Endothelial cell of umbilical vein (primary cell): ENCODE results near the gene FUCA2. TPM values are rescaled to one million over a fixed set of nuclear protein-coding genes. Genes with fewer than 3 reads are reported as not detected.

Experiments used
- BruUV-seq: library from RNA; stranded (reverse); fragments of 400-500 nt; replicated peaks from 2 replicates; lab custom pipeline; 2021; lab: Mats Ljungman, UMichigan
- CTCF ChIA-PET: fragments of 300-600, 350-600 bp; sonication (Branson Sonifier 250); formaldehyde crosslinking; loops from one replicate; lab custom pipeline; 2021; ENCODE audit warnings: antibody characterized with exemption, inconsistent platforms; lab: Charles Lee
- POLR2A ChIA-PET: fragments of 300-600, 350-600 bp; sonication (Branson Sonifier 250); formaldehyde crosslinking; loops from one replicate; lab custom pipeline; 2021; ENCODE audit warnings: antibody characterized with exemption, inconsistent platforms; lab: Charles Lee
- DNase-seq: peaks from one replicate; pipeline ENCODE4 v3.0.0-alpha.2; 2011; ENCODE audit warnings: low read depth, low spot score
- FAIRE-seq: peaks from 2 replicates; lab custom pipeline; 2011; peaks lifted over from hg19 to GRCh38; lab: Jason Lieb, UNC
- H2AFZ ChIP-seq: 2 replicates; pipeline ENCODE4 v1.6.0; 2012; ENCODE audit warnings: low read depth, low read length, control low read depth, inconsistent platforms
- H3K27ac ChIP-seq: 2 replicates; pipeline ENCODE4 v1.5.1; 2011; ENCODE audit warnings: low read depth, mild to moderate bottlenecking, control low read depth, low read length, moderate library complexity; ENCODE audit not compliant: insufficient read depth
- H3K27me3 ChIP-seq, 2 experiments: 2 replicates each; pipeline versions ENCODE4 v1.6.0 to v1.6.1; 2011; ENCODE audit warnings: low read length in 2 of 2, mixed read lengths in 1 of 2; ENCODE audit not compliant: control insufficient read depth in 2 of 2, insufficient read depth in 2 of 2
- H3K36me3 ChIP-seq, 2 experiments: 2 replicates in 1 of 2; 3 replicates in 1 of 2; pipeline ENCODE4 v1.5.1; 2011; ENCODE audit warnings: low read length in 2 of 2, mild to moderate bottlenecking in 1 of 2, moderate library complexity in 1 of 2; ENCODE audit not compliant: control insufficient read depth in 2 of 2, insufficient read depth in 2 of 2; ENCODE audit errors: extremely low read depth in 1 of 2
- H3K4me1 ChIP-seq: 3 replicates; pipeline ENCODE4 v1.5.1; 2011; ENCODE audit warnings: mild to moderate bottlenecking, low read length; ENCODE audit not compliant: control insufficient read depth, insufficient read depth; ENCODE audit errors: extremely low read depth
- H3K4me2 ChIP-seq: 2 replicates; pipeline ENCODE4 v1.6.1; 2011; ENCODE audit warnings: low read length, control low read depth, mixed read lengths; ENCODE audit not compliant: insufficient read depth
- H3K4me3 ChIP-seq, 3 experiments: fragments of 200-600 bp in 1 of 3; sonication (generic), shearing (Covaris generic) in 1 of 3; replicated peaks in 1 of 3; 2 replicates each; pipeline ENCODE4 v1.5.1; 2011 to 2016; ENCODE audit warnings: control low read depth in 3 of 3, low read length in 3 of 3, mild to moderate bottlenecking in 2 of 3, inconsistent platforms in 1 of 3, low read depth in 1 of 3, moderate library complexity in 1 of 3; ENCODE audit not compliant: insufficient read depth in 1 of 3
- H3K79me2 ChIP-seq: 2 replicates; pipeline ENCODE4 v1.6.0; 2012; ENCODE audit warnings: low read length, inconsistent platforms; ENCODE audit not compliant: control insufficient read depth, insufficient read depth
- H3K9ac ChIP-seq: replicated peaks from 2 replicates; pipeline ENCODE3; 2011; ENCODE audit warnings: low read length, control low read depth; ENCODE audit not compliant: insufficient read depth; ENCODE audit errors: extremely low read depth
- H3K9me1 ChIP-seq: replicated peaks from 3 replicates; pipeline ENCODE4 v1.6.0; 2011; ENCODE audit warnings: mild to moderate bottlenecking, low read length; ENCODE audit not compliant: control insufficient read depth, insufficient read depth; ENCODE audit errors: extremely low read depth
- H3K9me3 ChIP-seq: replicated peaks from 2 replicates; pipeline ENCODE4 v1.5.1; 2012; ENCODE audit warnings: low read length, inconsistent platforms; ENCODE audit not compliant: control insufficient read depth, insufficient read depth
- H4K20me1 ChIP-seq: replicated peaks from 2 replicates; pipeline ENCODE3; 2011; ENCODE audit warnings: mild to moderate bottlenecking, low read length; ENCODE audit not compliant: control insufficient read depth, insufficient read depth; ENCODE audit errors: extremely low read depth
- CTCF ChIP-seq, 2 donors: IDR thresholded peaks; 1 replicate in 1 of 2; 2 replicates in 1 of 2; pipeline ENCODE4 v1.5.1; 2011; ENCODE audit warnings: low read length in 2 of 2, mild to moderate bottlenecking in 2 of 2, moderate library complexity in 2 of 2, control low read depth in 1 of 2, inconsistent platforms in 1 of 2, low read depth in 1 of 2; ENCODE audit not compliant: insufficient read depth in 1 of 2; ENCODE audit errors: extremely low read depth in 1 of 2
- EZH2 ChIP-seq: IDR thresholded peaks from 2 replicates; pipeline ENCODE4 v1.6.1; 2012; ENCODE audit warnings: borderline replicate concordance, low read depth, mild to moderate bottlenecking, moderate library complexity, low read length, inconsistent platforms; ENCODE audit not compliant: severe bottlenecking
- FOS ChIP-seq: IDR thresholded peaks from 2 replicates; pipeline ENCODE4 v1.6.1; 2011; ENCODE audit warnings: mild to moderate bottlenecking, low read length, moderate library complexity, borderline replicate concordance; ENCODE audit not compliant: insufficient read depth
- GATA2 ChIP-seq: IDR thresholded peaks from 2 replicates; pipeline ENCODE4 v1.7.0; 2011; ENCODE audit warnings: low read depth, mild to moderate bottlenecking, moderate library complexity, mixed read lengths, low read length; ENCODE audit not compliant: insufficient read length, insufficient read depth
- JUN ChIP-seq: IDR thresholded peaks from 2 replicates; pipeline ENCODE4 v1.6.1; 2011; ENCODE audit warnings: borderline replicate concordance, low read depth; ENCODE audit not compliant: insufficient read length, insufficient read depth
- MAX ChIP-seq: IDR thresholded peaks from 2 replicates; pipeline ENCODE4 v1.6.1; 2011; ENCODE audit not compliant: insufficient read depth, insufficient read length
- MYC ChIP-seq: IDR thresholded peaks from one replicate; pipeline ENCODE4 v1.6.1; 2011; ENCODE audit warnings: mild to moderate bottlenecking, low read depth, low read length
- POLR2A ChIP-seq: IDR thresholded peaks from 2 replicates; pipeline ENCODE4 v1.6.1; 2012; ENCODE audit warnings: low read depth, mild to moderate bottlenecking, control low read depth, low read length
- POLR2AphosphoS5 ChIP-seq: IDR thresholded peaks from 2 replicates; pipeline ENCODE4 v1.6.1; 2012; ENCODE audit warnings: low read depth, mild to moderate bottlenecking, control low read depth, low read length, moderate library complexity; ENCODE audit not compliant: insufficient read depth
- dilution Hi-C: fragments of 300-500 bp; cut with MboI; formaldehyde crosslinking; loops from one replicate; pipeline ENCODE4 v1.15.0; 2019; ENCODE audit warnings: low sequenced_read_pairs; ENCODE audit not compliant: extremely low pct_ligation_motif_present
- intact Hi-C: fragments of 100-400 bp; cut with micrococcal nuclease; formaldehyde crosslinking; loops from one replicate; pipeline ENCODE4 v1.10.0; 2022
- polyA plus RNA-seq, 4 experiments: library from polyadenylated mRNA; depleted of rRNA in 3 of 4; stranded (reverse) in 3 of 4; unstranded in 1 of 4; fragments of >200 nt; gene quantifications; 2 replicates each; pipeline versions ENCODE4 v1.2.1 to v1.2.3, GENCODE V29; 2011 to 2012; ENCODE audit warnings: missing spikeins in 1 of 4
- total RNA-seq: library from RNA; stranded (reverse); gene quantifications from 2 replicates; pipeline ENCODE4 v1.2.3, GENCODE V29; 2021

Gene FUCA2
- total and polyA plus RNA-seq, 2 donors (not counting 3 experiments of a cell fraction or from before 2014, with no cell fraction given): 29.7 to 80.9 TPM

- Histone ChIP-seq H3K9me1 (no peaks in the 10 kb centered on the region), H2AFZ (no peak overlapping the region), H3K4me1 (peaks cover 9% of the 10 kb centered on the region), H3K9me3 (no peaks in the 10 kb centered on the region), H3K27me3 (peaks cover 10 to 30% of the 10 kb centered on the region in 2 experiments), H3K4me3 (no peak overlapping the region), H3K27ac (no peak overlapping the region), H4K20me1 (no peaks in the 10 kb centered on the region), H3K79me2 (peaks cover 1% of the 10 kb centered on the region), H3K9ac (no peak overlapping the region), H3K36me3 (no peaks in the 10 kb centered on the region), H3K4me2 (no peak overlapping the region)
- intact Hi-C loops: no loop called here
- FAIRE-seq (no peak), DNase-seq (no peak)
- ChIA-PET CTCF (interaction anchor here (0.9 to 2.2 kb wide), 3 partner anchors 11 to 498 kb away, joined by 4 to 8 read pairs (median 4); no protein-coding TSS in a partner anchor), POLR2A (no interaction called here)
- dilution Hi-C loops: no loop called here
- TF ChIP-seq CTCF (IDR thresholded peaks at IDR 0.05; ENCODE audit: extremely low read depth in 1 of 2, insufficient read depth in 1 of 2, low read depth in 1 of 2, low read length in 2 of 2) (no peak), MAX (no peak), GATA2 (no peak), EZH2 (no peak), POLR2A (no peak), JUN (no peak), MYC (no peak), FOS (no peak), POLR2AphosphoS5 (no peak)
- BruUV-seq: no TSS peak
These were observed 4.3 kb upstream of the FUCA2 start for GRCh38 chr6:143515766-143516355.
